BJ (cell line): ENCODE results near the gene INPP5A. TPM values are rescaled to one million over a fixed set of nuclear protein-coding genes. Genes with fewer than 3 reads are reported as not detected.

ENCODE experiments used
- CTCF ChIA-PET: fragments of 350-600 bp; formaldehyde crosslinking; extraction: SDS; loops from one replicate; lab custom pipeline; 2021; ENCODE audit warnings: antibody characterized with exemption, inconsistent platforms; lab: Yijun Ruan, JAX
- POLR2A ChIA-PET: fragments of 300-600 bp; sonication (Branson Sonifier 250); formaldehyde crosslinking; extraction: SDS; loops from one replicate; lab custom pipeline; 2021; ENCODE audit warnings: antibody characterized with exemption; lab: Charles Lee
- DNase-seq: peaks from one replicate; pipeline ENCODE4 v3.0.0-alpha.2; 2011; ENCODE audit warnings: low read depth
- H3K27me3 ChIP-seq: 2 replicates; pipeline ENCODE4 v1.6.0; 2011; ENCODE audit warnings: low read length; ENCODE audit not compliant: control insufficient read depth, insufficient read depth
- H3K36me3 ChIP-seq: 2 replicates; pipeline ENCODE4 v1.5.1; 2011; ENCODE audit warnings: low read length; ENCODE audit not compliant: control insufficient read depth, insufficient read depth
- H3K4me3 ChIP-seq: 2 replicates; pipeline ENCODE4 v1.5.1; 2011; ENCODE audit warnings: low read depth, mild to moderate bottlenecking, control low read depth, low read length
- CTCF ChIP-seq: IDR thresholded peaks from 2 replicates; pipeline ENCODE4 v1.5.1; 2011; ENCODE audit warnings: low read depth, mild to moderate bottlenecking, control low read depth, inconsistent platforms, low read length, moderate library complexity; ENCODE audit not compliant: insufficient read depth
- polyA plus RNA-seq: library from polyadenylated mRNA; depleted of rRNA; stranded (reverse); fragments of >200 nt; gene quantifications from 2 replicates; pipeline ENCODE4 v1.2.3, GENCODE V29; 2011

Gene INPP5A
- polyA plus RNA-seq, 1 experiment: 60.1 TPM

GRCh38 chr10:132798403-132798802 is 260.8 kb downstream of the INPP5A start:
- POLR2A ChIA-PET: interaction anchor here (0.6 kb wide), 1 partner anchor 105 kb away, joined by 6 read pairs; no protein-coding TSS in a partner anchor
- CTCF ChIA-PET: no interaction called here
- no peak overlapping the region for H3K4me3 ChIP-seq

GRCh38 chr10:132798876-132799275 is 261.3 kb downstream of the INPP5A start:
- DNase-seq: no peak
- POLR2A ChIA-PET: no interaction called here
- Histone ChIP-seq H3K4me3 (no peak overlapping the region), H3K36me3 (no peaks in the 10 kb centered on the region), H3K27me3 (0 out of 2 replicates have a peak, but pooled peaks cover 2% of the 10 kb centered on the region)
- CTCF ChIA-PET: no interaction called here
- no peak for TF ChIP-seq CTCF

More at GRCh38 chr10:132798403-132798802, 260.8 kb downstream of the INPP5A start:
- no peak for DNase-seq
- 0 out of 2 replicates have a peak, but pooled peaks cover 2% of the 10 kb centered on the region for H3K27me3 ChIP-seq
- H3K36me3 ChIP-seq: no peaks in the 10 kb centered on the region
- no peak for TF ChIP-seq CTCF

GRCh38 chr10:132799865-132800264 is 262.3 kb downstream of the INPP5A start:
- Histone ChIP-seq H3K36me3 (no peaks in the 10 kb centered on the region), H3K27me3 (0 out of 2 replicates have a peak, but pooled peaks cover 2% of the 10 kb centered on the region), H3K4me3 (no peak overlapping the region)
- TF ChIP-seq CTCF: no peak
- ChIA-PET POLR2A (no interaction called here), CTCF (no interaction called here)
- no peak for DNase-seq

GRCh38 chr10:132802048-132802447 is 264.5 kb downstream of the INPP5A start:
- ChIA-PET CTCF (no interaction called here), POLR2A (no interaction called here)
- peaks cover 5% of the 10 kb centered on the region; the same call in 1 of the 2 replicates for H3K27me3 ChIP-seq
- no peak for DNase-seq
- no peak overlapping the region for H3K4me3 ChIP-seq
- H3K36me3 ChIP-seq: no peaks in the 10 kb centered on the region
- no peak for TF ChIP-seq CTCF

GRCh38 chr10:132802694-132803320 is 265.2 kb downstream of the INPP5A start:
- ChIA-PET CTCF (interaction anchor here (0.9 kb wide), 1 partner anchor 148 kb away, joined by 3 read pairs; no protein-coding TSS in a partner anchor), POLR2A (no interaction called here)
- no peak for DNase-seq
- no peak overlapping the region for H3K4me3 ChIP-seq
- no peak for TF ChIP-seq CTCF
- H3K27me3 ChIP-seq: peaks cover 5% of the 10 kb centered on the region; the same call in 1 of the 2 replicates
- no peaks in the 10 kb centered on the region for H3K36me3 ChIP-seq
